ENCODE measurements around the gene DCTD. TPM values are rescaled to one million over a fixed set of nuclear protein-coding genes. Genes with fewer than 3 reads are reported as not detected.

DCTD gene
- polyA plus RNA-seq, 1 experiment = 195 TPM

GRCh38 chr4:182872886-182873285 lies 44.3 kb downstream of the DCTD start:
- Histone ChIP-seq H3K9me3 (ENCODE audit: control insufficient read depth, insufficient read depth, low read length) (no peaks in the 10 kb centered on the region), H3K27ac (ENCODE audit: low read depth, low read length) (no peak overlapping the region), H3K4me3 (ENCODE audit: low read depth, low read length) (no peak overlapping the region), H3K27me3 (ENCODE audit: control insufficient read depth, insufficient read depth, low read length) (no peaks in the 10 kb centered on the region)
- CTCF ChIA-PET = no interaction called here
- TF ChIP-seq CTCF (IDR thresholded peaks at IDR 0.05; ENCODE audit: low read depth, low read length) = no peak
- DNase-seq (ENCODE audit: low read depth, low spot score) = no peak
- POLR2A ChIA-PET = no interaction called here

GRCh38 chr4:182871616-182872015 lies 45.6 kb downstream of the DCTD start:
- no peak for TF ChIP-seq CTCF (IDR thresholded peaks at IDR 0.05; ENCODE audit: low read depth, low read length)
- DNase-seq (ENCODE audit: low read depth, low spot score) = no peak
- Histone ChIP-seq H3K9me3 (ENCODE audit: control insufficient read depth, insufficient read depth, low read length) (no peaks in the 10 kb centered on the region), H3K27ac (ENCODE audit: low read depth, low read length) (no peak overlapping the region), H3K27me3 (ENCODE audit: control insufficient read depth, insufficient read depth, low read length) (no peaks in the 10 kb centered on the region), H3K4me3 (ENCODE audit: low read depth, low read length) (no peak overlapping the region)
- POLR2A ChIA-PET = no interaction called here
- CTCF ChIA-PET = interaction anchor here (0.7 kb wide), 1 partner anchor 646 kb away, joined by 4 read pairs; no protein-coding TSS in a partner anchor

DNA sequence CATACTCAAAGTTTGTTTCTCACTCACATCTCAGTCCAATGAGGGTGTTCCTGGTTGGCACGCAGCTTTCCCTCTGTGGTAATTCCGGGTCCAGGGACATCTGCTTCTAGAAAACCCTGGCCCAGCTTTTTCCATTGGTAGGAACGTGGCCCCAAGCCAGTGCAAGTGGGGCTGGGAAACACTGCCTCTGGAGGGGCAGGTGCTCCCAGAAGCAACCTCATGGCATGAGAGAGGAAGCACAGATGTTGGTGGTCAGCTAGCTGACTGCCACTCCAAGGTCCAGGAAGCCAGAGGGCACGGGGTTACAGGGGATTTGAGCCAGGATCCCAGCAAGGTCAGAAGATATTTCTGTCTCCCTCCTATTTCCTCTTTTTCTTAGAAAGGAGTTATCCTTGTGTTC lies 47.5 kb downstream of the DCTD start:
- no peaks in the 10 kb centered on the region for H3K9me3 ChIP-seq (ENCODE audit: control insufficient read depth, insufficient read depth, low read length)
- no peak for DNase-seq (ENCODE audit: low read depth, low spot score)
- no peak for TF ChIP-seq CTCF (IDR thresholded peaks at IDR 0.05; ENCODE audit: low read depth, low read length)
- no peaks in the 10 kb centered on the region for H3K27me3 ChIP-seq (ENCODE audit: control insufficient read depth, insufficient read depth, low read length)
- no peak overlapping the region for H3K27ac ChIP-seq (ENCODE audit: low read depth, low read length)
- CTCF ChIA-PET = no interaction called here
- no peak overlapping the region for H3K4me3 ChIP-seq (ENCODE audit: low read depth, low read length)
- POLR2A ChIA-PET = no interaction called here

DNA sequence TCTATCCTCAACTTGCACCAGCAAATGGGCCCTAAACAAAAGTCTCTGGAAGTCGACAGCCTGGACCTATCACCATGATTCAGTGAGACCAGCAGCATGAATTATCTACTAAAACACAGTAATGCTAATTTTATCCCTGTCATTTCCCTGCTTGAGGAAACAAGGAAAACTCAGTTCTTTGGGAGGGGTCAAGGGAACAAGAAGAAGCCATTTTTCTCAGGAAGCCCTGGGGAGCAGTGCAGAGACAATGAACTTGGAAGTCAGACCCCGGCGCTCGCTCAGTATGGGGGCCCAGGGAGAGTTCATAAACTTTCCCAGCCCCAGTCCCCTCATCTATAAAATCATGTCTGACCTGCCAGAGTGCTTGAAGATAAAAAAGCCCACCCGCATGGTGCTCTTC lies 50.4 kb downstream of the DCTD start:
- Histone ChIP-seq H3K27ac (ENCODE audit: low read depth, low read length) (no peak overlapping the region), H3K27me3 (ENCODE audit: control insufficient read depth, insufficient read depth, low read length) (no peaks in the 10 kb centered on the region), H3K9me3 (ENCODE audit: control insufficient read depth, insufficient read depth, low read length) (no peaks in the 10 kb centered on the region), H3K4me3 (ENCODE audit: low read depth, low read length) (no peak overlapping the region)
- ChIA-PET POLR2A (no interaction called here), CTCF (no interaction called here)
- TF ChIP-seq CTCF (IDR thresholded peaks at IDR 0.05; ENCODE audit: low read depth, low read length) = no peak
- no peak for DNase-seq (ENCODE audit: low read depth, low spot score)

DNA sequence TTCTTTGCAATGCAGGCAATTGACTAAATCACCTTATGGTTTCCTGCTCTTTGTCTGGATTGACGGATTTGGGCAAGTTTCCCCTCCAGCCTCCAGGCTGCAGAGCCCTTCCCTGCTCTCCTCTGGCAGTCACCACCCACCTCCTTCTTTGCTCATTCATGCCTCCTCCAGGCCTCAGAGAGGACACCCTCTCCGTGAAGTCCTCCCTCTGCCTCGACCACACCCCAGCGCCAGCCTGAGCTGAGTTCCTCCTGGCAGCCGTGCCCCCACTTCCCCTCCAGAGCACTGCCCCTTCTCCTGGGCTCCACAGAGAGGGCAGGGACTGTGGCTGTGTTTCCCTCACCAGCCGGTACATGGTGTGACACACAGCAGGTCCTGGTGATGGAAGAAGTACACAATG lies 53.7 kb downstream of the DCTD start:
- no peak for DNase-seq (ENCODE audit: low read depth, low spot score)
- CTCF ChIA-PET = no interaction called here
- Histone ChIP-seq H3K27me3 (ENCODE audit: control insufficient read depth, insufficient read depth, low read length) (no peaks in the 10 kb centered on the region), H3K4me3 (ENCODE audit: low read depth, low read length) (no peak overlapping the region), H3K9me3 (ENCODE audit: control insufficient read depth, insufficient read depth, low read length) (no peaks in the 10 kb centered on the region), H3K27ac (ENCODE audit: low read depth, low read length) (no peak overlapping the region)
- no peak for TF ChIP-seq CTCF (IDR thresholded peaks at IDR 0.05; ENCODE audit: low read depth, low read length)
- POLR2A ChIA-PET = no interaction called here

Data from AG04450 (cell line).